Endothelial cell of umbilical vein (primary cell): ENCODE measurements around the gene TNFSF10. TPM values are rescaled to one million over a fixed set of nuclear protein-coding genes. Genes with fewer than 3 reads are reported as not detected.

Source experiments
- BruUV-seq: library from RNA; stranded (reverse); fragments of 400-500 nt; replicated peaks from 2 replicates; lab custom pipeline; 2021; lab: Mats Ljungman, UMichigan
- CTCF ChIA-PET: fragments of 300-600, 350-600 bp; sonication (Branson Sonifier 250); formaldehyde crosslinking; loops from one replicate; lab custom pipeline; 2021; ENCODE audit warnings: antibody characterized with exemption, inconsistent platforms; lab: Charles Lee
- POLR2A ChIA-PET: fragments of 300-600, 350-600 bp; sonication (Branson Sonifier 250); formaldehyde crosslinking; loops from one replicate; lab custom pipeline; 2021; ENCODE audit warnings: antibody characterized with exemption, inconsistent platforms; lab: Charles Lee
- DNase-seq: peaks from one replicate; pipeline ENCODE4 v3.0.0-alpha.2; 2011; ENCODE audit warnings: low read depth, low spot score
- FAIRE-seq: peaks from 2 replicates; lab custom pipeline; 2011; peaks lifted over from hg19 to GRCh38; lab: Jason Lieb, UNC
- H2AFZ ChIP-seq: 2 replicates; pipeline ENCODE4 v1.6.0; 2012; ENCODE audit warnings: low read depth, low read length, control low read depth, inconsistent platforms
- H3K27ac ChIP-seq: 2 replicates; pipeline ENCODE4 v1.5.1; 2011; ENCODE audit warnings: low read depth, mild to moderate bottlenecking, control low read depth, low read length, moderate library complexity; ENCODE audit not compliant: insufficient read depth
- H3K27me3 ChIP-seq, 2 experiments: 2 replicates each; pipeline versions ENCODE4 v1.6.0 to v1.6.1; 2011; ENCODE audit warnings: low read length in 2 of 2, mixed read lengths in 1 of 2; ENCODE audit not compliant: control insufficient read depth in 2 of 2, insufficient read depth in 2 of 2
- H3K36me3 ChIP-seq, 2 experiments: 2 replicates in 1 of 2; 3 replicates in 1 of 2; pipeline ENCODE4 v1.5.1; 2011; ENCODE audit warnings: low read length in 2 of 2, mild to moderate bottlenecking in 1 of 2, moderate library complexity in 1 of 2; ENCODE audit not compliant: control insufficient read depth in 2 of 2, insufficient read depth in 2 of 2; ENCODE audit errors: extremely low read depth in 1 of 2
- H3K4me1 ChIP-seq: 3 replicates; pipeline ENCODE4 v1.5.1; 2011; ENCODE audit warnings: mild to moderate bottlenecking, low read length; ENCODE audit not compliant: control insufficient read depth, insufficient read depth; ENCODE audit errors: extremely low read depth
- H3K4me2 ChIP-seq: 2 replicates; pipeline ENCODE4 v1.6.1; 2011; ENCODE audit warnings: low read length, control low read depth, mixed read lengths; ENCODE audit not compliant: insufficient read depth
- H3K4me3 ChIP-seq, 3 experiments: fragments of 200-600 bp in 1 of 3; sonication (generic), shearing (Covaris generic) in 1 of 3; replicated peaks in 1 of 3; 2 replicates each; pipeline ENCODE4 v1.5.1; 2011 to 2016; ENCODE audit warnings: control low read depth in 3 of 3, low read length in 3 of 3, mild to moderate bottlenecking in 2 of 3, inconsistent platforms in 1 of 3, low read depth in 1 of 3, moderate library complexity in 1 of 3; ENCODE audit not compliant: insufficient read depth in 1 of 3
- H3K79me2 ChIP-seq: 2 replicates; pipeline ENCODE4 v1.6.0; 2012; ENCODE audit warnings: low read length, inconsistent platforms; ENCODE audit not compliant: control insufficient read depth, insufficient read depth
- H3K9ac ChIP-seq: replicated peaks from 2 replicates; pipeline ENCODE3; 2011; ENCODE audit warnings: low read length, control low read depth; ENCODE audit not compliant: insufficient read depth; ENCODE audit errors: extremely low read depth
- H3K9me1 ChIP-seq: replicated peaks from 3 replicates; pipeline ENCODE4 v1.6.0; 2011; ENCODE audit warnings: mild to moderate bottlenecking, low read length; ENCODE audit not compliant: control insufficient read depth, insufficient read depth; ENCODE audit errors: extremely low read depth
- H3K9me3 ChIP-seq: replicated peaks from 2 replicates; pipeline ENCODE4 v1.5.1; 2012; ENCODE audit warnings: low read length, inconsistent platforms; ENCODE audit not compliant: control insufficient read depth, insufficient read depth
- H4K20me1 ChIP-seq: replicated peaks from 2 replicates; pipeline ENCODE3; 2011; ENCODE audit warnings: mild to moderate bottlenecking, low read length; ENCODE audit not compliant: control insufficient read depth, insufficient read depth; ENCODE audit errors: extremely low read depth
- EZH2 ChIP-seq: IDR thresholded peaks from 2 replicates; pipeline ENCODE4 v1.6.1; 2012; ENCODE audit warnings: borderline replicate concordance, low read depth, mild to moderate bottlenecking, moderate library complexity, low read length, inconsistent platforms; ENCODE audit not compliant: severe bottlenecking
- FOS ChIP-seq: IDR thresholded peaks from 2 replicates; pipeline ENCODE4 v1.6.1; 2011; ENCODE audit warnings: mild to moderate bottlenecking, low read length, moderate library complexity, borderline replicate concordance; ENCODE audit not compliant: insufficient read depth
- GATA2 ChIP-seq: IDR thresholded peaks from 2 replicates; pipeline ENCODE4 v1.7.0; 2011; ENCODE audit warnings: low read depth, mild to moderate bottlenecking, moderate library complexity, mixed read lengths, low read length; ENCODE audit not compliant: insufficient read length, insufficient read depth
- JUN ChIP-seq: IDR thresholded peaks from 2 replicates; pipeline ENCODE4 v1.6.1; 2011; ENCODE audit warnings: borderline replicate concordance, low read depth; ENCODE audit not compliant: insufficient read length, insufficient read depth
- MYC ChIP-seq: IDR thresholded peaks from one replicate; pipeline ENCODE4 v1.6.1; 2011; ENCODE audit warnings: mild to moderate bottlenecking, low read depth, low read length
- POLR2A ChIP-seq: IDR thresholded peaks from 2 replicates; pipeline ENCODE4 v1.6.1; 2012; ENCODE audit warnings: low read depth, mild to moderate bottlenecking, control low read depth, low read length
- POLR2AphosphoS5 ChIP-seq: IDR thresholded peaks from 2 replicates; pipeline ENCODE4 v1.6.1; 2012; ENCODE audit warnings: low read depth, mild to moderate bottlenecking, control low read depth, low read length, moderate library complexity; ENCODE audit not compliant: insufficient read depth
- dilution Hi-C: fragments of 300-500 bp; cut with MboI; formaldehyde crosslinking; loops from one replicate; pipeline ENCODE4 v1.15.0; 2019; ENCODE audit warnings: low sequenced_read_pairs; ENCODE audit not compliant: extremely low pct_ligation_motif_present
- intact Hi-C: fragments of 100-400 bp; cut with micrococcal nuclease; formaldehyde crosslinking; loops from one replicate; pipeline ENCODE4 v1.10.0; 2022
- polyA plus RNA-seq, 4 experiments: library from polyadenylated mRNA; depleted of rRNA in 3 of 4; stranded (reverse) in 3 of 4; unstranded in 1 of 4; fragments of >200 nt; gene quantifications; 2 replicates each; pipeline versions ENCODE4 v1.2.1 to v1.2.3, GENCODE V29; 2011 to 2012; ENCODE audit warnings: missing spikeins in 1 of 4
- total RNA-seq: library from RNA; stranded (reverse); gene quantifications from 2 replicates; pipeline ENCODE4 v1.2.3, GENCODE V29; 2021
- TF ChIP-seq, protein P1 (sequence below), 2 donors: IDR thresholded peaks; 1 replicate in 1 of 2; 2 replicates in 1 of 2; pipeline ENCODE4 v1.5.1; 2011; ENCODE audit warnings: low read length in 2 of 2, mild to moderate bottlenecking in 2 of 2, moderate library complexity in 2 of 2, control low read depth in 1 of 2, inconsistent platforms in 1 of 2, low read depth in 1 of 2; ENCODE audit not compliant: insufficient read depth in 1 of 2; ENCODE audit errors: extremely low read depth in 1 of 2
- TF ChIP-seq, protein P2 (sequence below): IDR thresholded peaks from 2 replicates; pipeline ENCODE4 v1.6.1; 2011; ENCODE audit not compliant: insufficient read depth, insufficient read length

Gene TNFSF10
- total and polyA plus RNA-seq, 2 donors (not counting 3 experiments of a cell fraction or from before 2014, with no cell fraction given): 31.2 to 55.0 TPM

DNA sequence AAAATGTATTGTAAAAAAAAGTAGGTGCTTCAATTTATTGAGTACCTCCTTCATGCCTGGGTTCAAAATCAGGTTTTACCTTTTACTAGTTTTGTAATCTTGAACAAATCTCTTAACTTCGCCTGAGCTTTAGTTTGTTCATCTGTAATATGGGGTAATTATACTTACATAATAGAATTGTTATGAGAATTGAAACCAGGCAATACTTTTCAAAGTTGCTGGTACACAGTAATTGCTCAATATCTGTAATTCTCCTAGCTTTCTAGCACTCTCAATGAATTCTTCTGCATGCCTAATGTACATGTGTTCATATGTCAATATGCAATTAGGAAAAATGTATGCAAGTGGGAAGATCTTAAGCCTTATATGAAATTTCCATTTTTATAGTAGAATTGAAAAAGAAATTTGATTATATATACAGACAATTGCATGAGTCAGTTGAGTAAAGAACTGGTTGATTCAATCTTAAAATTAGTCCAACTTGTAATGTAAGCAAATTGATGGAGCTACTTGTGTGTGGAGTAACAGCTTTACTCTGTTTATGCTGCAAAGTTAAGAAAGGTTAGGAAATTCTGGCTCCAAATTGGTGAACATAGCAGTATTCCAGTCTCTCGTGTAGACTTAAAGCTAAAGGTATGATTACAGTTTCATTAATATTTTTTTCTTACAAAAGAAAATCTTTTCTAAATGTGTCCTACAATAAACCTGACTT lies 4.1 kb downstream of the TNFSF10 start:
- no TSS peak for BruUV-seq
- dilution Hi-C loops: no loop called here

More for the DNA sequence above, 4.1 kb downstream of the TNFSF10 start:
- no peak for FAIRE-seq
- Histone ChIP-seq H3K4me1 (peaks cover 31% of the 10 kb centered on the region), H3K4me3 (no peak overlapping the region), H3K27ac (no peak overlapping the region), H3K4me2 (no peak overlapping the region), H3K9me3 (no peaks in the 10 kb centered on the region), H4K20me1 (no peaks in the 10 kb centered on the region), H2AFZ (no peak overlapping the region), H3K36me3 (no peaks in the 10 kb centered on the region), H3K27me3 (no peaks in the 10 kb centered on the region), H3K79me2 (no peaks in the 10 kb centered on the region), H3K9me1 (no peaks in the 10 kb centered on the region), H3K9ac (no peak overlapping the region)
- intact Hi-C loops: no loop called here
- CTCF ChIA-PET: interaction anchor here (1.4 to 2.8 kb wide), 7 partner anchors 12 to 149 kb away, joined by 4 to 17 read pairs (median 5); no protein-coding TSS in a partner anchor
- DNase-seq: no peak
- POLR2A ChIA-PET: no interaction called here
- TF ChIP-seq, protein P1, sequence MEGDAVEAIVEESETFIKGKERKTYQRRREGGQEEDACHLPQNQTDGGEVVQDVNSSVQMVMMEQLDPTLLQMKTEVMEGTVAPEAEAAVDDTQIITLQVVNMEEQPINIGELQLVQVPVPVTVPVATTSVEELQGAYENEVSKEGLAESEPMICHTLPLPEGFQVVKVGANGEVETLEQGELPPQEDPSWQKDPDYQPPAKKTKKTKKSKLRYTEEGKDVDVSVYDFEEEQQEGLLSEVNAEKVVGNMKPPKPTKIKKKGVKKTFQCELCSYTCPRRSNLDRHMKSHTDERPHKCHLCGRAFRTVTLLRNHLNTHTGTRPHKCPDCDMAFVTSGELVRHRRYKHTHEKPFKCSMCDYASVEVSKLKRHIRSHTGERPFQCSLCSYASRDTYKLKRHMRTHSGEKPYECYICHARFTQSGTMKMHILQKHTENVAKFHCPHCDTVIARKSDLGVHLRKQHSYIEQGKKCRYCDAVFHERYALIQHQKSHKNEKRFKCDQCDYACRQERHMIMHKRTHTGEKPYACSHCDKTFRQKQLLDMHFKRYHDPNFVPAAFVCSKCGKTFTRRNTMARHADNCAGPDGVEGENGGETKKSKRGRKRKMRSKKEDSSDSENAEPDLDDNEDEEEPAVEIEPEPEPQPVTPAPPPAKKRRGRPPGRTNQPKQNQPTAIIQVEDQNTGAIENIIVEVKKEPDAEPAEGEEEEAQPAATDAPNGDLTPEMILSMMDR (IDR thresholded peaks at IDR 0.05; ENCODE audit: extremely low read depth in 1 of 2, insufficient read depth in 1 of 2, low read depth in 1 of 2, low read length in 2 of 2): no peak
- TF ChIP-seq POLR2A (no peak), POLR2AphosphoS5 (no peak), MYC (no peak), FOS (no peak), GATA2 (no peak), EZH2 (no peak), JUN (no peak)
- TF ChIP-seq, protein P2, sequence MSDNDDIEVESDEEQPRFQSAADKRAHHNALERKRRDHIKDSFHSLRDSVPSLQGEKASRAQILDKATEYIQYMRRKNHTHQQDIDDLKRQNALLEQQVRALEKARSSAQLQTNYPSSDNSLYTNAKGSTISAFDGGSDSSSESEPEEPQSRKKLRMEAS: no peak
